ENCODE results near the gene MAGI2. TPM values are rescaled to one million over a fixed set of nuclear protein-coding genes. Genes with fewer than 3 reads are reported as not detected.

Gene MAGI2
- total and polyA plus RNA-seq, 4 donors = 0.37 to 4.1 (median 1.4) TPM

GRCh38 chr7:79489371-79489770 lies 35.9 kb upstream of the MAGI2 start:
- Histone ChIP-seq H3K36me3 (ENCODE audit: control insufficient read depth in 4 of 4, insufficient read depth in 3 of 4, low read depth in 1 of 4, low read length in 3 of 4) (no peaks in the 10 kb centered on the region), H3K9ac (ENCODE audit: low read depth in 1 of 2, low read length in 2 of 2) (no peak overlapping the region), H3K4me1 (ENCODE audit: control insufficient read depth in 4 of 4, insufficient read depth in 4 of 4, low read length in 3 of 4) (no peaks in the 10 kb centered on the region), H3K27ac (ENCODE audit: low read depth in 1 of 2, low read length in 2 of 2) (no peak overlapping the region), H3K4me3 (ENCODE audit: low read depth in 1 of 3, low read length in 3 of 3) (no peak overlapping the region), H3K9me3 (ENCODE audit: control insufficient read depth in 4 of 4, low read length in 3 of 4) (no peaks in the 10 kb centered on the region), H3K27me3 (ENCODE audit: control insufficient read depth in 4 of 4, insufficient read depth in 4 of 4, low read length in 3 of 4) (no peaks in the 10 kb centered on the region)
- no peak for TF ChIP-seq RXRA (IDR thresholded peaks at IDR 0.05)
- no peak for TF ChIP-seq FOXA1 (IDR thresholded peaks at IDR 0.05)
- TF ChIP-seq ZBTB33 (IDR thresholded peaks at IDR 0.05) = no peak
- no peak for TF ChIP-seq EGR1 (IDR thresholded peaks at IDR 0.05; ENCODE audit: low read depth in 2 of 2)
- TF ChIP-seq NR2F2 (IDR thresholded peaks at IDR 0.05) = no peak
- TF ChIP-seq REST (IDR thresholded peaks at IDR 0.05) = no peak
- no peak for TF ChIP-seq GABPA (IDR thresholded peaks at IDR 0.05 in 1 of 2, conservative IDR thresholded peaks at IDR 0.05 in 1 of 2)
- no peak for TF ChIP-seq ATF3 (IDR thresholded peaks at IDR 0.05)
- no peak for TF ChIP-seq SP1 (IDR thresholded peaks at IDR 0.05)
- TF ChIP-seq YY1 (IDR thresholded peaks at IDR 0.05) = no peak
- TF ChIP-seq, protein P1, sequence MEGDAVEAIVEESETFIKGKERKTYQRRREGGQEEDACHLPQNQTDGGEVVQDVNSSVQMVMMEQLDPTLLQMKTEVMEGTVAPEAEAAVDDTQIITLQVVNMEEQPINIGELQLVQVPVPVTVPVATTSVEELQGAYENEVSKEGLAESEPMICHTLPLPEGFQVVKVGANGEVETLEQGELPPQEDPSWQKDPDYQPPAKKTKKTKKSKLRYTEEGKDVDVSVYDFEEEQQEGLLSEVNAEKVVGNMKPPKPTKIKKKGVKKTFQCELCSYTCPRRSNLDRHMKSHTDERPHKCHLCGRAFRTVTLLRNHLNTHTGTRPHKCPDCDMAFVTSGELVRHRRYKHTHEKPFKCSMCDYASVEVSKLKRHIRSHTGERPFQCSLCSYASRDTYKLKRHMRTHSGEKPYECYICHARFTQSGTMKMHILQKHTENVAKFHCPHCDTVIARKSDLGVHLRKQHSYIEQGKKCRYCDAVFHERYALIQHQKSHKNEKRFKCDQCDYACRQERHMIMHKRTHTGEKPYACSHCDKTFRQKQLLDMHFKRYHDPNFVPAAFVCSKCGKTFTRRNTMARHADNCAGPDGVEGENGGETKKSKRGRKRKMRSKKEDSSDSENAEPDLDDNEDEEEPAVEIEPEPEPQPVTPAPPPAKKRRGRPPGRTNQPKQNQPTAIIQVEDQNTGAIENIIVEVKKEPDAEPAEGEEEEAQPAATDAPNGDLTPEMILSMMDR (IDR thresholded peaks at IDR 0.05; ENCODE audit: low read depth, low read length, missing input control) = no peak
- TF ChIP-seq HNF4A (conservative IDR thresholded peaks at IDR 0.05) = no peak
- DNase-seq (ENCODE audit: low spot score) = no peak

DNA sequence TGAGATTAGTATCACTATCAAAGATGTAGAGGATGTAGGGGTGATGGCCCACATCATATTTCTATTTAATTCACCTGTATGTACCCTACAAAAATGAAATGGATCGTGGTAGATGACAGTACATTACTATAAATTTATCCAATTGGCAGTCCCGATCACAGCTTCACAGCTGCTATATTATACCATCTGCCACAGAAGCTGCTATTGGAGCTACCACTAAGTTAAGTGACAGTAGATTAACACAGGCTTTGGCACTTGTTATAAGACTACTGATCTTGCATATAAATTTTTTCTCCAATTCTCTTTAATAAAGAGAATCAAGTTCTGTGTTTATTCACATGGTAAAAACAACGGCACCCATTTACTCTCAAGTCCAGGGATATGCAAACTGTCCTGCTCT lies 24.9 kb upstream of the MAGI2 start:
- TF ChIP-seq NR2F2 (IDR thresholded peaks at IDR 0.05) (no peak), EGR1 (IDR thresholded peaks at IDR 0.05; ENCODE audit: low read depth in 2 of 2) (no peak), FOXA2 (IDR thresholded peaks at IDR 0.05) (no peak), HNF4G (IDR thresholded peaks at IDR 0.05) (no peak), ATF3 (IDR thresholded peaks at IDR 0.05) (no peak), FOXA1 (IDR thresholded peaks at IDR 0.05) (no peak), JUND (IDR thresholded peaks at IDR 0.05) (no peak), ZBTB33 (IDR thresholded peaks at IDR 0.05) (no peak), GABPA (IDR thresholded peaks at IDR 0.05 in 1 of 2, conservative IDR thresholded peaks at IDR 0.05 in 1 of 2) (no peak)
- 93% methylated on average over 3 of the region's 3 CpGs for WGBS
- H3K27ac ChIP-seq (ENCODE audit: low read depth in 1 of 2, low read length in 2 of 2) = no peak overlapping the region

More for the DNA sequence above, 24.9 kb upstream of the MAGI2 start:
- no peak overlapping the region for H3K4me3 ChIP-seq (ENCODE audit: low read depth in 1 of 3, low read length in 3 of 3)
- H3K4me1 ChIP-seq (ENCODE audit: control insufficient read depth in 4 of 4, insufficient read depth in 4 of 4, low read length in 3 of 4) = no peaks in the 10 kb centered on the region
- H3K27me3 ChIP-seq (ENCODE audit: control insufficient read depth in 4 of 4, insufficient read depth in 4 of 4, low read length in 3 of 4) = no peaks in the 10 kb centered on the region
- H3K9me3 ChIP-seq (ENCODE audit: control insufficient read depth in 4 of 4, low read length in 3 of 4) = no peaks in the 10 kb centered on the region
- DNase-seq (ENCODE audit: low spot score) = no peak
- H3K36me3 ChIP-seq (ENCODE audit: control insufficient read depth in 4 of 4, insufficient read depth in 3 of 4, low read depth in 1 of 4, low read length in 3 of 4) = no peaks in the 10 kb centered on the region
- no peak overlapping the region for H3K9ac ChIP-seq (ENCODE audit: low read depth in 1 of 2, low read length in 2 of 2)

All from liver (tissue), 9 donors.